ENCODE results near the gene RASD2. TPM values are rescaled to one million over a fixed set of nuclear protein-coding genes. Genes with fewer than 3 reads are reported as not detected.
"Not testable (repeated sequence)": the region's sequence is repeated elsewhere in the genome, so short reads cannot be mapped to it uniquely, and the experiment has no call there.

RASD2 gene
- total and polyA plus RNA-seq, 8 donors, result 0.28 to 1.4 (median 0.59) TPM

GRCh38 chr22:35506259-35506570 lies 34.4 kb upstream of the RASD2 start:
- Histone ChIP-seq H3K27me3 (no peaks in the 10 kb centered on the region), H3K9me3 (no peaks in the 10 kb centered on the region), H3K36me3 (no peaks in the 10 kb centered on the region), H3K4me1 (no peaks in the 10 kb centered on the region), H3K4me3 (no peak overlapping the region), H3K27ac (no peak overlapping the region)
- 48 to 67% methylated on average over 2 of the region's 2 CpGs for WGBS, 2 donors
- intact Hi-C loops (cut with DNase I), result no loop called here
- ATAC-seq (no peak), FAIRE-seq (no peak), DNase-seq (no peak)
- TF ChIP-seq, protein P1, sequence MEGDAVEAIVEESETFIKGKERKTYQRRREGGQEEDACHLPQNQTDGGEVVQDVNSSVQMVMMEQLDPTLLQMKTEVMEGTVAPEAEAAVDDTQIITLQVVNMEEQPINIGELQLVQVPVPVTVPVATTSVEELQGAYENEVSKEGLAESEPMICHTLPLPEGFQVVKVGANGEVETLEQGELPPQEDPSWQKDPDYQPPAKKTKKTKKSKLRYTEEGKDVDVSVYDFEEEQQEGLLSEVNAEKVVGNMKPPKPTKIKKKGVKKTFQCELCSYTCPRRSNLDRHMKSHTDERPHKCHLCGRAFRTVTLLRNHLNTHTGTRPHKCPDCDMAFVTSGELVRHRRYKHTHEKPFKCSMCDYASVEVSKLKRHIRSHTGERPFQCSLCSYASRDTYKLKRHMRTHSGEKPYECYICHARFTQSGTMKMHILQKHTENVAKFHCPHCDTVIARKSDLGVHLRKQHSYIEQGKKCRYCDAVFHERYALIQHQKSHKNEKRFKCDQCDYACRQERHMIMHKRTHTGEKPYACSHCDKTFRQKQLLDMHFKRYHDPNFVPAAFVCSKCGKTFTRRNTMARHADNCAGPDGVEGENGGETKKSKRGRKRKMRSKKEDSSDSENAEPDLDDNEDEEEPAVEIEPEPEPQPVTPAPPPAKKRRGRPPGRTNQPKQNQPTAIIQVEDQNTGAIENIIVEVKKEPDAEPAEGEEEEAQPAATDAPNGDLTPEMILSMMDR (IDR thresholded peaks at IDR 0.05), result no peak

DNA sequence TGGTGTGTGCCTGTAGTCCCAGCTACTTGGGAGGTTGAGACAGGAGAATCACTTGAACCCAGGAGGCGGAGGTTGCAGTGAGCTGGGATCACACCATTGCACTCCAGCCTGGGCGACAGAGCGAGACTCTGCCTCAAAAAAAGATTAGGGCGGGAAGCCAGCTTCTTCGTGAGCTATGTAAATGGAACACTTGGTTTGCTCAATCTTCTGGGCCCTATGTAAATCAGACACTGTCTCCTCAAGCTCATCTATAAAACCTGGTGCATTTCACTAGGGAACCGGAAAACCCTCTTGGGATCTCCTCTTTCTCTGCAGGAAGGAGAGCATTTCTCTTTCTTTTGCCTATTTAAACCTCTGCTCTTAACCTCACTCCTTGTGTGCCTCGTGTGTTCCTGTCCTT lies 32.8 kb upstream of the RASD2 start:
- 84 to 91% methylated on average over 7 of the region's 7 CpGs for WGBS, 2 donors
- H3K9me3 ChIP-seq; ATAC-seq; H3K36me3 ChIP-seq; H3K27me3 ChIP-seq; H3K27ac ChIP-seq; H3K4me1 ChIP-seq; DNase-seq; intact Hi-C loops (cut with DNase I); FAIRE-seq; H3K4me3 ChIP-seq: not testable (repeated sequence)

GRCh38 chr22:35509451-35509850 lies 31.2 kb upstream of the RASD2 start:
- no peak for DNase-seq
- no peak overlapping the region for H3K27ac ChIP-seq
- no peak for FAIRE-seq
- no peaks in the 10 kb centered on the region for H3K9me3 ChIP-seq
- H3K4me3 ChIP-seq, result no peak overlapping the region
- no peak for ATAC-seq
- no peaks in the 10 kb centered on the region for H3K4me1 ChIP-seq
- WGBS, 2 donors, result 89 to 91% methylated on average over 10 of the region's 10 CpGs
- TF ChIP-seq, protein P1 (IDR thresholded peaks at IDR 0.05), result no peak
- intact Hi-C loops (cut with DNase I), result no loop called here
- H3K27me3 ChIP-seq, result no peaks in the 10 kb centered on the region
- no peaks in the 10 kb centered on the region for H3K36me3 ChIP-seq

- H3K27me3 ChIP-seq, result no peaks in the 10 kb centered on the region
- no peak overlapping the region for H3K27ac ChIP-seq
- H3K36me3 ChIP-seq, result no peaks in the 10 kb centered on the region
- 94 to 95% methylated on average over 2 of the region's 2 CpGs for WGBS, 2 donors
- no peak for FAIRE-seq
- H3K4me3 ChIP-seq, result no peak overlapping the region
- TF ChIP-seq, protein P1 (IDR thresholded peaks at IDR 0.05), result no peak
- H3K9me3 ChIP-seq, result no peaks in the 10 kb centered on the region
- DNase-seq, result no peak
- no peaks in the 10 kb centered on the region for H3K4me1 ChIP-seq
- intact Hi-C loops (cut with DNase I), result no loop called here
- no peak for ATAC-seq
Measured at GRCh38 chr22:35509960-35510359, 30.7 kb upstream of the RASD2 start.

- no peak overlapping the region for H3K27ac ChIP-seq
- WGBS, 2 donors, result 76 to 85% methylated on average over 6 of the region's 6 CpGs
- no peaks in the 10 kb centered on the region for H3K9me3 ChIP-seq
- FAIRE-seq (no peak), ATAC-seq (no peak), DNase-seq (no peak)
- intact Hi-C loops (cut with DNase I), result no loop called here
- TF ChIP-seq, protein P1 (IDR thresholded peaks at IDR 0.05), result no peak
- H3K4me1 ChIP-seq, result no peaks in the 10 kb centered on the region
- H3K4me3 ChIP-seq, result no peak overlapping the region
- no peaks in the 10 kb centered on the region for H3K36me3 ChIP-seq
- no peaks in the 10 kb centered on the region for H3K27me3 ChIP-seq
Measured at GRCh38 chr22:35510481-35510934, 30.1 kb upstream of the RASD2 start.

DNA sequence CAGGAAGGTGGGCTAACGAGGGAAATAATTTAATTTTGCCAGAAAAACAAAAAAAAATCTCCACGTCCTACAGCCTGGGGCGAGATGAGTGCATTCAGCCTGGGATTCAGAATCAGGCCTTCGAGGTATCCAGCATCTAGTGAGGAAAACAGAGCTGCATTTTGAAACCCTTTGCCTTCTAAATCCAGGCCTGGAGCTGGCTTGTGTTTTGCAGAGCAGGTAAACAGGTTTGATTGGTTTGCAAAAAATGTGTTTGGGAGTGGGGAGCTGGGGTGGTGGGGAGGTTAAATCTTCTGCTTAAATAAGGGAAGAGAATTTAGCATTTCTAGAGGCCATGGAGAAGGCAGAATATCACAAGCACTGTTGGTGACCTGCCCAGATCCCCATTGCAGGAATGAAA lies 29.7 kb upstream of the RASD2 start:
- H3K36me3 ChIP-seq, result no peaks in the 10 kb centered on the region
- DNase-seq, result no peak
- no peaks in the 10 kb centered on the region for H3K9me3 ChIP-seq
- TF ChIP-seq, protein P1 (IDR thresholded peaks at IDR 0.05), result no peak
- intact Hi-C loops (cut with DNase I), result no loop called here
- no peak for ATAC-seq
- WGBS, 2 donors, result 74 to 77% methylated on average over 4 of the region's 4 CpGs
- FAIRE-seq, result no peak
- no peak overlapping the region for H3K27ac ChIP-seq
- H3K27me3 ChIP-seq, result no peaks in the 10 kb centered on the region
- no peak overlapping the region for H3K4me3 ChIP-seq
- H3K4me1 ChIP-seq, result no peaks in the 10 kb centered on the region

All from pancreas (tissue), 10 donors.